Endometrium (tissue), 2 donors: ENCODE data around the gene SDCCAG8.

Source experiments
- FAIRE-seq: peaks from 2 replicates; lab custom pipeline; 2012; peaks lifted over from hg19 to GRCh38; lab: Jason Lieb, UNC
- donor health status: control.
- donor health status: control.

Gene SDCCAG8

DNA sequence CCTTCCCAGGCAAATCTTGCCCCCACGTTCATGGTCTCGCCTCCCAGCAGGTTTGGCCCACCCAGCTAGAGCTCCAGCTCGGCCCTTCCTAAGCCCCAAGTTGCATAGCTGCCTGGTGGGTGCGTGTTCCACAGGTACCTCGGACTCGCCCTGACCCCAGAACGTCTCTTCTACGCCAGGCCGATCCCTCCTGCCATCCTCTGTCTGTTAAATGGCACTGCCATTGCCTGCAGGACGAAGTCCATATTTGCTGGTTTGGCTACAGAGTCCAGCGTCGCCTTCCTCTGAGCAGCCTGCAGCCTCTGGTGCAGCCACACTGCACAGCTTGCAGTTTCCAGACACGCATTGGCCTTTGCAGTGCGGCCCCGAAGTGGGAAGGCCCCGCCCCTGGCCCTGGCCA, 228.1 kb downstream of the SDCCAG8 start:
- FAIRE-seq, result no peak

- FAIRE-seq, result no peak
These were observed 231.3 kb downstream of the SDCCAG8 start for GRCh38 chr1:243487036-243487648.

GRCh38 chr1:243487649-243488227, 231.9 kb downstream of the SDCCAG8 start:
- no peak for FAIRE-seq

GRCh38 chr1:243488459-243489157, 232.8 kb downstream of the SDCCAG8 start:
- no peak for FAIRE-seq

DNA sequence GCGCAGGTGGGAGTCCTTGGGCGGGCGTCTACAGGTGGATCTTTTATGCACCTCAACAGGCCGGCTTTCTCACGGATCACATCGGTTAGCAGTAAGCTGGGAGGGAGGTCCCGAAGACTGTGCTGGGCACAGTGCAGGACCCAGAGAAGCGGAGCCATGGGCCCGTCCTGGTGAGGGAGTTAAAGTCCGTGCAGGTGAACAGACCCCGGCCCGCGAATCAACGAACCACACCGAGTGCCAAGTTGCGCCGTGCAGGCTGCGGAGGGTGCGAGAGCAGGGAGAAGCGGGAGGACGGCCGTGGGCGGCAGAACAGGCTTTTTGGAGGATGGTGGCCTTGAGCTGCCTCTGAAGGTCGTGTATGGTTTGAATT, 233.3 kb downstream of the SDCCAG8 start:
- FAIRE-seq, result no peak

GRCh38 chr1:243489681-243490546, 234.1 kb downstream of the SDCCAG8 start:
- FAIRE-seq, result no peak

DNA sequence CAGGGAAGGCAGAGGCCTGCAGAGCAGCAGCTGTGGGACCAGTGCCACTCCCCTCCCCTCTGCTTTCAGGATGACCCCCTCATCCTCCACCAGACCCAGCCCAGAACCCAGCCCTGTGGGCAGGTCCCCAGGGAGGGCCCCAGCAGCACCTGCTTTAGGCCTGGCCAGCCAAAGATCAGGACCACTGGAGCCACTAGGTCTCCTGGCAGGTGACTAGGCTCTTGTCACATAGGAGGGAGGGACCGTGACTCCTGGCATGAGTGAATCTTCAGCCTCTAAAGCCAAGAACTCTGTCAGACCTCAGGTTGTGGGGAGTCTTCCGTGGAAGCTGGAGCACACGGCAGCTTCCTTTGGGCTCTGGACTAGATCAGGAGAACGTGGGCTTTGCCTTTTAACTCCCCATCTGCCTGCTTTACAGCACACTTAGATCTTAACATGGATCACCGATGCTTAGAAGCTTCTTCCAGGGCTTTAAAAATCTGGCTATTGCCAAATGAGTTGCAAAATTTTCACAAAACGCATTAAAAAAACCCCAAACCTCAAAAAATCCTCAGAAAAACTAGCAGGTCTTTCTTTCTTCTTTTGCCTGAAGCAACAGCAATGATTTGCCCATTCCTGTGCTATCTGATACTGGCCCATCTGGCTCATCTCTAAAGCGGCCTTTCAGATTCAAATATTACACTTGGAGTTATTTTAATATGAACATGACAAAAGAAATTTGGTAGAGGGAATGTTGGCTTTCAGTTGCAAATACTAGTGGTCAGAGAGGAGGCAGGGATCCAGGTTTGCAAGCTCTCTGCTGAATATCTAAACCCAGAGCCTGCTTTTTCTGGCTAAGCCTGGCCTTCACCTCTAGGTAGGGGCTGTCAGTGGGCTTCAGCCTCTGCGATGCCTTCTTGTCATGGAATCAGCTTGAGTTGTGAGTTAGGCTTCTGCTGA, 235.2 kb downstream of the SDCCAG8 start:
- FAIRE-seq, result no peak

- no peak for FAIRE-seq
These were observed 237.6 kb downstream of the SDCCAG8 start for GRCh38 chr1:243493156-243494129.

GRCh38 chr1:243494741-243495431, 239.0 kb downstream of the SDCCAG8 start:
- no peak for FAIRE-seq

DNA sequence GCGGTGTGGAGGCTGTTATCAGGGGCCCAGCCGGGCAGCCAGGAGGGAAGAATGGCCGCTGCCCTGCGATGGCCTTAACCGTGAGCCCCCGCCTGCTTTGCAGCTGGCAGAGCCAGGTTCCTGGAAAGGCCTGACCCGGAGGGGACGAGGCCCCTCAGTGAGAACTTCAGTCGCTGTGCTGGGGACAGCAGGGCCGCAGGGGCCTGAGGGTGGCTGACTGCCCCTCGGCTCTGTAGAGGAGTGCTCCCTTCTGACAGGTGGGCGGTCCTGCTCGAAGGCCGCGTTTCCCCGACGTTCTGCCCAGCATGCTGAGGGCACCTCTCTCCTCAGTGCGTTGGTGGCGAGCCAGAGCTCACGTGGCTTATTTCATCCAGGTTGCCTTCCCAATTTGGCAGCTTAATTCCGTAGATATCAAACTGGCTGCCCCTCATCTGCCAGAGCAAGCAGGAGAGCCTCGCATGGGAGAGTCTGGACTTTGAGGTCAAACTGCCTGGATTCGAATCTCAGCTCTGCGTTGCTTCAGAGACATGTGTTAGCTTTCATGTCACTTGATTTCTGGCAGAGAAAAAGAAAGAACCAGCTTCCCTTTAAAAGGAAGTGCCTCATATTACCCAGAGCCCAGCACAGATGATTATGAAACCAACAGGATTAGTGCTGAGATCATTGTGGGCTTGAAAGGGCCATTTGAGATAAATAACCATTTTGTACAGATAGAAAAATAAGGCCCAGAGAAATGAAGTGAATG, 239.8 kb downstream of the SDCCAG8 start:
- no peak for FAIRE-seq

DNA sequence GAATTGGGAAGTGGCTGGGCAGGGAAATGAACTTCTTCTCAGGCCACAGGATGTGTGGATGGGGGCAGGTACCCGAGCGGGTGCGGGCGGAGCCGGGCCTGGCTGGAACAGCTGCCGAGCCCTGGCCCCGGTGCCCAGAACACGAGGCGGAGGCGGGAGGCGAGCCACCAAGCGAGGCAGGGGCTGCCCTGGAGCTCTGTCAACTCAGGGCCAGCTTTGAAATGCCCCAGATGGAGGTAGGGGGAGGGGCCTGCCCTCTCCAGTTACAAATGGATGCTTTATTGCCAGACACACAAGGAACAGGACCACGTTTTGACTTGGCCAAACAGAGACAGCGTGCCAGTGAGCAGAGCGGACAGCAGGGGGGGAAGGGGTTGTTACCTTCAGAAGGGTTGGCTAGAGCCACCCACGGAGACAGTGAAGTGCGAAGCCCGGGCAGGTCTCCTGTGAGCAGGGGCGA, 240.4 kb downstream of the SDCCAG8 start:
- FAIRE-seq, result no peak

DNA sequence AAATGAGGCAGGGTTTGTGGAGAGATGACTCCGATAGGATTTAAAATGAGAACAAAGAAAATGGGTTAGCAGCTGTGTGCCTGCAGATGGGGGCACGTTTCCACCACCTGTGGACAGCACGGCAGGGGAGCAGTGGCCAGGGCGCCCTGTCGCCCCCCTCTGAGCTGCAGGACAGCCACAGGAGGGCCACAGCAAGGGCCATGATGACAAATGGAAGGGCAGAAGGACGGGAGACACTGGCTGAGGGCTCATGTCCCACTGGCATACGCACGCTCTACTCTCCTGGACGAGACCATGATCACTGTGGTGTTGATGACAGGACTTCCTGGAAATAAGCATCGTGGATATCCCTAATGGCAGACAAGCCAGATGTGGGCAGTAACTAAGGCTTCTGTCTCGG, 241.0 kb downstream of the SDCCAG8 start:
- FAIRE-seq, result no peak

- FAIRE-seq, result no peak
These were observed 242.3 kb downstream of the SDCCAG8 start for GRCh38 chr1:243497939-243498681.

DNA sequence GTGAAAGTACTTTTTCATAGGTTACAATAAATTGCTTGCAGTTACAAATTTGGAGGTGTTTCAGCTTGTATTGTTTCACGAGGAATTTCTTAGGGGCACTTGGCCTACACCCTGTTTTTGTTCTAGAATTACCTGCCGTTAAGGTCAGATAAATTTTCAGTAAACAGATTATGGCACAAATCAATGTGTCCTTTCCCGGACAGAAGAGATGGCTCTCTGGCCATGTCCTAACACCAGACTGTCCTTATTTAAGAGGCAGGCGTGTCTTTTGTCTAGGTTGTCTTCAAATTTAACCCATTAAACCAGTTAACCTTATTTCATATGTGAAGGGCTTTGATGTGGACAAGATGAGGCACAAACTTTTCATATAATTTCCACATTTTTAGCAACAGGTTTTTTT, 243.4 kb downstream of the SDCCAG8 start:
- no peak for FAIRE-seq

DNA sequence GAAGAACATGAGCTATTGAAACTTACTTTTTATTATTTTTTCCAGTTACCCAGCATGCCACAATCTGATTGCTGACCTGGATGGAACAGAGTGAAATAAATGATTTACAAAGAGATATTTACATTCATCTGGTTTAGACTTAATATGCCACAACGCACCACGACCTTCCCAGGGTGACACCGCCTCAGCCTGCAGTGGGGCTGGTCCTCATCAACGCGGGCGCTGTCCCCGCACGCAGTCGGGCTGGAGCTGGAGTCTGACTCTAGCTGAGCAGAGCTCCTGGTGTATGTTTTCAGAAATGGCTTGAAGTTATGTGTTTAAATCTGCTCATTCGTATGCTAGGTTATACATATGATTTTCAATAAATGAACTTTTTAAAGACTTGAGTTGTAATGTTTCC, 243.9 kb downstream of the SDCCAG8 start:
- FAIRE-seq, result no peak

DNA sequence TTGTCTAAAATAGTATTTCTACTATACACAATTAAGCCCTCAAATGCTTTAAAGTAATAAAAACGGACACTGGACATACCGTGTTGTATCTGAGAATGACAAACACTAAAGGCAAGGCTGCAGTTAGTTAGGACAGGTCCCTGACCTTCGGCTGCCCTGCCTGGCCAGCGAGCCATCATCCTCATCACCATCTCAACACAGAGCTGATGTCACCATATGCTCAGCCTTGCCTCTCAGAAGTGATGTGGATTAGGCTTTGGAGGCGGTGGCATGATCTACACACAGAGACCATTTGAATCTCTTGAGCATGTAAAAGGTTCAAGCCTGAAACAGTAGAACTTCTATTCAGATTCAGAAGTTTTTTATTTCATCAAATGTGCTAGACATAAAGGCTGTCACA, 244.7 kb downstream of the SDCCAG8 start:
- no peak for FAIRE-seq

DNA sequence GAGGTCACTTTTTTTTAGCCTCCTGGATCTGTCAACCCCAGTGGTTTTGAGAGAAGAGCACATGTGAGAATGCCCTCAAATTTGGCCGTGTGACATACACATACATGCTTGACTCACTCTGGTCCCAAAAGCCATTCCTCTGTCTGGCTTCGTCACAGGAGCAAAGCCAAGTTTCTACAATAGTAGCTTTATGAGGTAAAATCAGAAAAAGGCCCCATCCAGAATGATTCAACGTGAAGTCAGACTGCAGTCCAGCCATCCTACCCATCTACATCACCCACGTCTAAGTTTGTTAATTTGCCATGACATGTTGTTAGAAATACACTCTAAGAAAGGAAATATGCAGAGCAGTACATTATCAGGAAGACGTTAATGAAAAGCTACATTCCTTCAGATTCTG, 245.2 kb downstream of the SDCCAG8 start:
- FAIRE-seq, result no peak

DNA sequence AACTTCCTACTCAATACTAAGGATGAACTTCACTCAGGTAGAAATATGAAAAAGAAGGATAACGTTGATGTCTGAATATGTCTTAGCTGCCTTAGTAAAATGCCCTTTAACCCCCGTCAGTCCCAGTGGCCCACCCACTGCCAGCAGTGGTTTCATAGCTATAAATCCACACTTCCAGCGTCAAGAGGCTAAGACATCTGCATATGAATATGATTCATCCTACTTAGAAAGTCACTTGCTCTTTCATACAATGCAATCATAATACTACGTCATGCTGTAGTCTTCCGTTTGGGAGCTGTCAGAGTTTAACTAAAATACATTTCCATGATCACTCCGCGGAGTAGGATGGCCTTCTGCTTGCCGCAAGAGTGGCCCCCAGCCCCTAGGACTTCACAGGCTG, 247.3 kb downstream of the SDCCAG8 start:
- no peak for FAIRE-seq
